Retinal pigment epithelial cell (primary cell): ENCODE data around the gene FNDC11.

Source experiments
- DNase-seq: peaks from one replicate; pipeline ENCODE4 v3.0.0-alpha.2; 2010; ENCODE audit warnings: low read depth
- H3K4me3 ChIP-seq: 2 replicates; pipeline ENCODE4 v1.5.1; 2011; ENCODE audit warnings: mild to moderate bottlenecking, low read length, control low read depth, moderate library complexity
- CTCF ChIP-seq: conservative IDR thresholded peaks from 2 replicates; pipeline ENCODE4 v1.5.1; 2011; ENCODE audit warnings: low read depth, low read length, control low read depth, inconsistent platforms

FNDC11 gene

DNA sequence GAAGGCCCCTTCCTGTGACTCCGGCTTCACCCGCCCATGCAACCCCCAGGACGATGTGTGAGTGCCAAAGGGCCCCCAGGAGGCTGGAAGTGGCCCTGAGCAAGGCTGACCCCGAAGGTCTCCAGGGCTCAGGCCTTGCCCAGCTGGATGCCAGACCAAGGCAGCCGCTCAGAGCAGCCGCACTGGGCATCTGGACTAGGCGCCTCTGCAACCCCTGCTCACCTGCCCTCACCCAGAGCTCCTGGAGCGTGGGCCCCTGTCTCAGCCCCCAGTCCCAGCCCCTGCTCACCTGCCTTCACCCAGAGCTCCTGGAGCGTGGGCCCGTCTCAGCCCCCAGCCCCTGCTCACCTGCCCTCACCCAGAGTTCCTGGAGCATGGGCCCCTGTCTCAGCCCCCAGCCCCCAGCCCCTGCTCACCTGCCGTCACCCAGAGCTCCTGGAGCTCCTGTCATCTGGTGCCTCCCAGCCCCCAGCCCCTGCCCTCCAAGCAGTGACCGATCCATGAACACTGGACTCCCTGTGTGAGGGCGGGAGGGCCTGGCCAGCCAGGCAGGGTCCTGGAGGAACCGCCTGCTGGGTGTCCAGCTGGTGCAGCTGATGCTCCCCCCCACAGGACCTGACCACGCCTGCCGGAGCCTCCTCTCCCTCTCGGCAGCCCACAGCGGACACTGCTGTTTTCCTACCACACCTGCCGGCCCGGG is 7.6 kb upstream of the FNDC11 start:
- TF ChIP-seq CTCF = no peak
- no peak for DNase-seq
- H3K4me3 ChIP-seq = no peak overlapping the region

DNA sequence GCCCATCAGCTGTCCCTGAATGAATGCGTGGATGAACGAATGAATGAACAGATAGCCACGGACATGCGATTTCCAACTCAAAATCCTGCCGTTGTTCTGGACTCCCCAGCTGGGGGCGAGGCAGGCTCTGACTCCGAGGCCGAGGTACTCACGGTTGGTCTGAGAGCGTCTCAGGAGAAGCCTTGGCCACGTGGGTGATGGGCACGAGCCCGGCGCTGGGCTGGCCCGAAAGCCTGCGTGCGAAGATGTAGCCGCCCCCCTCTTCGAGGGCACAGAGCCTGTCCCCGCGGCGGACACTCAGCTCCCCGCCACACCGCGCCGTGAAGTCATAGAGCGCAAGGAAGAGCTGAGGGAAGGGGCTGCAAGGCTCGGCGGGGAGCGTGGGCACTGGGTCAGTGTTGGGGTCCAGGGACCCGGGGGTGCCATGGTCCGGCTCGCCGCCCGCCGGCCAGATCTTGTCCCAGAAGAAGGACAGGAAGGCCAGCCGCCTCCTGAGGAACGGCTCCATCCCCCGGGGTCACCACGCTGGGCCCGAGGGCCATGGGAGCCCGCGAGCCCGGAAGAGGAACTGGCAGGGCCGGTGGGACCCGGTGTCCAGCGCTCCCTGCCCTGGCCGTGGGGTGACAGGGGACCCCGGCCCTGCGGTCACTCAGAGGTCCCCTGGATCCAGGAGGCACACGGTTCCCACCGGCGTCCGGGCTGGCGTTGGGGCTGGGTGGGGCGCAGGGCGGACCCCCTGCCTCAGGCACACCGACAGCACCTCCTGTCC is 6.8 kb upstream of the FNDC11 start:
- TF ChIP-seq CTCF = no peak
- DNase-seq = no peak
- H3K4me3 ChIP-seq = no peak overlapping the region

- H3K4me3 ChIP-seq = no peak within 1 kb of the TSS
- no peak for TF ChIP-seq CTCF
These were observed 6.1 kb upstream of the FNDC11 start, which contains the start of gene SRMS for GRCh38 chr20:63547725-63548480. Gene SRMS (minus strand): TSS chr20:63547749. CDS start chr20:63547463, 286 bp downstream.

GRCh38 chr20:63548542-63548941 is 5.4 kb upstream of the FNDC11 start:
- no peak overlapping the region for H3K4me3 ChIP-seq
- no peak for DNase-seq
- TF ChIP-seq CTCF = no peak

More at GRCh38 chr20:63547725-63548480, 6.1 kb upstream of the FNDC11 start, which contains the start of gene SRMS:
- DNase-seq = no peak

- H3K4me3 ChIP-seq = no peak overlapping the region
- no peak for TF ChIP-seq CTCF
- no peak for DNase-seq
These were observed 4.9 kb upstream of the FNDC11 start for GRCh38 chr20:63549019-63549418.

DNA sequence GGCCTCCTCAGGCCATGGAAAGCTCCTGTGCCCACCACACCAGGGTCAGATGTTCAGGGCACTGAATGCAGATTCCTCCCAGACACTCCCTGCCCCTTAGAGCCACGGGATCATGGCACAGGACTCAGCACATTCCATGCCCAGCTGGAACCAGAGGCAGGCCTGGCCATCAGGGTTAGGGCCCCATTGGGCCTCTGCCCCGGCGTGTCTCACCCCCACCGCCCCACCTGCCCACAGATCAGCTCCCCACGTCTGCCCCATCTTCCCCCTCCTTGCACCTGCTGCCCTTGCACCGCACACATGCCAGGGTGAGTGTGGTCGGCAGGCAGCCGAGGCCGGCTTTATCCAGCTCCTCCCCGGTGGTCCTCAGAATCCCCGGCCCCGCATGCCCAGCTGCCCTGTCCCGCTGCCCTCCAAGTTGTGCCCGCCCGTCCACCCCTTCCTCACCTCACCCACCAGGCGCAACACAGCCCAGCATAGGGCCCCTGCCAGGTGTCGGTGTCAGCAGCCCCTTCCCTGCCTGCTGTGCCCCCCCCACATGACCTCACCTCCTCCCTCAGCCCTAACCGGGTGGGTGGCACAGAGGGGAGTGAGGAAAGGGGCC is 4.2 kb upstream of the FNDC11 start:
- H3K4me3 ChIP-seq = no peak overlapping the region
- TF ChIP-seq CTCF = no peak

More for the DNA sequence above, 4.2 kb upstream of the FNDC11 start:
- no peak for DNase-seq
